H1 (cell line): Measurements from ENCODE around the gene LRCH1. TPM values are rescaled to one million over a fixed set of nuclear protein-coding genes. Genes with fewer than 3 reads are reported as not detected.

Source experiments
- CTCF ChIA-PET: fragments of 300-600 bp; sonication (Branson Sonifier 250); formaldehyde crosslinking; loops from one replicate; lab custom pipeline; 2021; ENCODE audit not compliant: partially characterized antibody; lab: Charles Lee
- POLR2A ChIA-PET: fragments of 300-600 bp; sonication (Branson Sonifier 250); formaldehyde crosslinking; loops from one replicate; lab custom pipeline; 2021; ENCODE audit warnings: inconsistent platforms; ENCODE audit not compliant: partially characterized antibody; lab: Charles Lee
- DNase-seq, 2 experiments: peaks; one replicate each; pipeline versions ENCODE4 v3.0.0 to v3.0.0-alpha.2; 2010 to 2022; ENCODE audit warnings: low spot score in 2 of 2, low read depth in 1 of 2, mixed read lengths in 1 of 2
- FAIRE-seq: peaks from 2 replicates; lab custom pipeline; 2011; peaks lifted over from hg19 to GRCh38; lab: Jason Lieb, UNC
- H2AFZ ChIP-seq: 2 replicates; pipeline ENCODE4 v1.8.1; 2012; ENCODE audit warnings: low read length, inconsistent platforms
- H2AK5ac ChIP-seq: 2 replicates; pipeline ENCODE4 v1.6.1; 2013; ENCODE audit warnings: low read depth, low read length
- H2BK120ac ChIP-seq: replicated peaks from 2 replicates; pipeline ENCODE3; 2013; ENCODE audit warnings: low read depth, low read length, inconsistent platforms
- H2BK12ac ChIP-seq: 2 replicates; pipeline ENCODE4 v1.6.1; 2013; ENCODE audit warnings: low read depth, low read length
- H2BK15ac ChIP-seq: 2 replicates; pipeline ENCODE4 v1.6.1; 2013; ENCODE audit warnings: low read length
- H2BK20ac ChIP-seq: 2 replicates; pipeline ENCODE4 v1.6.1; 2013; ENCODE audit warnings: low read length
- H2BK5ac ChIP-seq: 2 replicates; pipeline ENCODE4 v1.6.1; 2013; ENCODE audit warnings: low read depth, low read length
- H3K14ac ChIP-seq: 2 replicates; pipeline ENCODE4 v1.6.1; 2013; ENCODE audit warnings: inconsistent platforms; ENCODE audit not compliant: insufficient read length
- H3K18ac ChIP-seq: 2 replicates; pipeline ENCODE4 v1.6.1; 2013; ENCODE audit warnings: low read length; ENCODE audit errors: extremely low read depth
- H3K23ac ChIP-seq: 2 replicates; pipeline ENCODE4 v1.6.1; 2013; ENCODE audit warnings: inconsistent platforms; ENCODE audit not compliant: insufficient read length
- H3K23me2 ChIP-seq: 2 replicates; pipeline ENCODE4 v1.6.1; 2013; ENCODE audit warnings: low read depth, low read length
- H3K27ac ChIP-seq: 2 replicates; pipeline ENCODE4 v1.6.1; 2011; ENCODE audit warnings: low read depth, low read length, inconsistent platforms
- H3K27me3 ChIP-seq, 4 experiments: replicated peaks in 1 of 4; 1 replicate in 1 of 4; 2 replicates in 3 of 4; pipeline versions ENCODE4 v1.6.1 to v1.8.1; 2011 to 2013; ENCODE audit warnings: low read length in 3 of 4, mild to moderate bottlenecking in 3 of 4, inconsistent platforms in 2 of 4, mixed read lengths in 2 of 4, moderate library complexity in 1 of 4; ENCODE audit not compliant: control insufficient read depth in 3 of 4, insufficient read depth in 3 of 4; ENCODE audit errors: extremely low read depth in 1 of 4
- H3K36me3 ChIP-seq, 4 experiments: 2 replicates each; pipeline versions ENCODE4 v1.6.1 to v1.8.1; 2011 to 2013; ENCODE audit warnings: mild to moderate bottlenecking in 4 of 4, low read length in 3 of 4, moderate library complexity in 2 of 4, control low read depth in 1 of 4, inconsistent platforms in 1 of 4; ENCODE audit not compliant: insufficient read depth in 4 of 4, control insufficient read depth in 2 of 4
- H3K4ac ChIP-seq: replicated peaks from 2 replicates; pipeline ENCODE3; 2013; ENCODE audit warnings: low read length, low read depth, mixed read lengths, inconsistent platforms; ENCODE audit not compliant: insufficient read length
- H3K4me1 ChIP-seq, 4 experiments: replicated peaks in 1 of 4; 1 replicate in 1 of 4; 2 replicates in 3 of 4; pipeline versions ENCODE4 v1.6.1 to v1.8.1; 2011 to 2013; ENCODE audit warnings: low read length in 3 of 4, inconsistent platforms in 2 of 4, mixed read lengths in 1 of 4; ENCODE audit not compliant: insufficient read depth in 4 of 4, control insufficient read depth in 3 of 4
- H3K4me2 ChIP-seq, 2 experiments: 2 replicates each; pipeline versions ENCODE4 v1.6.1 to v1.8.1; 2011 to 2013; ENCODE audit warnings: low read depth in 2 of 2, low read length in 2 of 2, control low read depth in 1 of 2, inconsistent platforms in 1 of 2, mild to moderate bottlenecking in 1 of 2; ENCODE audit not compliant: insufficient read depth in 1 of 2
- H3K4me3 ChIP-seq, 4 experiments: fragments of 200-600, 300-600 bp in 1 of 4; sonication (generic), shearing (Covaris generic), sonication (Bioruptor Twin) in 1 of 4; 2 replicates each; pipeline versions ENCODE4 v1.5.1 to v1.8.1; 2011 to 2016; ENCODE audit warnings: low read length in 4 of 4, low read depth in 3 of 4, control low read depth in 2 of 4, inconsistent platforms in 2 of 4, mild to moderate bottlenecking in 2 of 4, mixed read lengths in 1 of 4, moderate library complexity in 1 of 4; ENCODE audit not compliant: insufficient read depth in 2 of 4; ENCODE audit errors: extremely low read depth in 1 of 4
- H3K56ac ChIP-seq: replicated peaks from 2 replicates; pipeline ENCODE3; 2013; ENCODE audit warnings: low read depth, mild to moderate bottlenecking, mixed read lengths, low read length, inconsistent platforms; ENCODE audit not compliant: insufficient read length
- H3K79me1 ChIP-seq: 2 replicates; pipeline ENCODE4 v1.6.1; 2013; ENCODE audit warnings: low read depth, low read length, control low read depth
- H3K79me2 ChIP-seq, 2 experiments: 2 replicates each; pipeline versions ENCODE4 v1.6.1 to v1.8.1; 2012 to 2013; ENCODE audit warnings: low read length in 2 of 2, mild to moderate bottlenecking in 2 of 2, inconsistent platforms in 1 of 2; ENCODE audit not compliant: insufficient read depth in 2 of 2, control insufficient read depth in 1 of 2
- H3K9ac ChIP-seq, 4 experiments: replicated peaks in 1 of 4; 1 replicate in 1 of 4; 2 replicates in 3 of 4; pipeline versions ENCODE4 v1.6.1 to v1.8.1; 2011 to 2013; ENCODE audit warnings: low read depth in 3 of 4, low read length in 3 of 4, control low read depth in 2 of 4, mild to moderate bottlenecking in 2 of 4, moderate library complexity in 2 of 4, inconsistent platforms in 1 of 4; ENCODE audit errors: extremely low read depth in 1 of 4
- H3K9me3 ChIP-seq, 2 experiments: 2 replicates each; pipeline versions ENCODE4 v1.6.1 to v1.8.1; 2012 to 2013; ENCODE audit warnings: mild to moderate bottlenecking in 2 of 2, moderate library complexity in 2 of 2, control low read depth in 1 of 2, inconsistent platforms in 1 of 2, low read depth in 1 of 2, low read length in 1 of 2, mixed read lengths in 1 of 2; ENCODE audit not compliant: insufficient read depth in 2 of 2
- H4K20me1 ChIP-seq, 2 experiments: replicated peaks in 1 of 2; 2 replicates each; pipeline versions ENCODE3 to v1.8.1; 2011 to 2013; ENCODE audit warnings: inconsistent platforms in 2 of 2, low read length in 2 of 2, mild to moderate bottlenecking in 1 of 2; ENCODE audit not compliant: insufficient read depth in 2 of 2, control insufficient read depth in 1 of 2
- H4K5ac ChIP-seq: 2 replicates; pipeline ENCODE4 v1.6.1; 2013; ENCODE audit warnings: low read length, low read depth, mixed read lengths, inconsistent platforms; ENCODE audit not compliant: insufficient read length
- H4K8ac ChIP-seq: 2 replicates; pipeline ENCODE4 v1.8.0; 2013; ENCODE audit warnings: mild to moderate bottlenecking, moderate library complexity, low read length, inconsistent platforms; ENCODE audit not compliant: insufficient read depth; ENCODE audit errors: extremely low read depth
- H4K91ac ChIP-seq: replicated peaks from 2 replicates; pipeline ENCODE3; 2013; ENCODE audit warnings: low read length, mixed read lengths, inconsistent platforms; ENCODE audit not compliant: insufficient read length
- BACH1 ChIP-seq: IDR thresholded peaks from 2 replicates; pipeline ENCODE4 v1.6.1; 2012; ENCODE audit warnings: low read length, improper control_type of control experiment
- CTCF ChIP-seq, 3 experiments: IDR thresholded peaks; 1 replicate in 2 of 3; 2 replicates in 1 of 3; pipeline versions ENCODE4 v1.5.1 to v1.6.1; 2011; ENCODE audit warnings: low read length in 3 of 3, mild to moderate bottlenecking in 3 of 3, inconsistent platforms in 2 of 3, low read depth in 1 of 3, moderate library complexity in 1 of 3; ENCODE audit not compliant: insufficient read depth in 1 of 3; ENCODE audit errors: control extremely low read depth in 1 of 3
- EGR1 ChIP-seq: IDR thresholded peaks from 2 replicates; pipeline ENCODE4 v1.6.1; 2011; ENCODE audit warnings: low read depth, low read length, borderline replicate concordance
- EZH2 ChIP-seq: fragments of 200-600 bp; sonication (generic); IDR thresholded peaks from 2 replicates; pipeline ENCODE4 v1.7.1; 2012; ENCODE audit warnings: low read depth, mild to moderate bottlenecking, moderate library complexity, low read length, inconsistent platforms; ENCODE audit not compliant: severe bottlenecking
- RAD21 ChIP-seq, 2 experiments: IDR thresholded peaks in 1 of 2; conservative IDR thresholded peaks in 1 of 2; 2 replicates each; pipeline ENCODE4 v1.6.1; 2011; ENCODE audit warnings: low read depth in 2 of 2, low read length in 2 of 2, improper control_type of control experiment in 1 of 2, inconsistent platforms in 1 of 2, mild to moderate bottlenecking in 1 of 2, moderate library complexity in 1 of 2
- SP2 ChIP-seq: IDR thresholded peaks from 2 replicates; pipeline ENCODE4 v1.6.1; 2012; ENCODE audit warnings: mild to moderate bottlenecking, low read length, inconsistent platforms
- WGBS, 2 experiments: shearing (Covaris generic) in 1 of 2; methylation state at CpG; one replicate each; pipeline versions ENCODE4 v1.1.6 to v1.1.7; 2013 to 2015; ENCODE audit warnings: low lambda C conversion rate in 2 of 2, mixed read lengths in 2 of 2, inconsistent platforms in 1 of 2, low coverage in 1 of 2, missing lambda C conversion rate in 1 of 2; ENCODE audit not compliant: insufficient replicate concordance in 2 of 2, insufficient coverage in 1 of 2, insufficient read length in 1 of 2; ENCODE audit errors: extremely low coverage in 1 of 2, missing lambda C conversion rate in 1 of 2; 5-methylcytosine and 5-hydroxymethylcytosine counted together
- polyA plus RNA-seq, 7 experiments: library from polyadenylated mRNA; depleted of rRNA in 3 of 7; stranded (reverse) in 5 of 7; unstranded in 2 of 7; fragments of >200 nt in 5 of 7; fragments of 200-250 nt in 2 of 7; gene quantifications; 1 replicate in 5 of 7; 2 replicates in 1 of 7; 4 replicates in 1 of 7; pipeline versions ENCODE4 v1.2.1 to v1.2.3, GENCODE V29; 2011 to 2013; ENCODE audit warnings: missing spikeins in 2 of 7, mixed read lengths in 2 of 7
- total RNA-seq: library from RNA; stranded (reverse); fragmentation: NEBNext Ultra II Directional; extraction: Animal tissue kit (Norgen Biotek cat#: 25700); gene quantifications from 2 replicates; pipeline ENCODE4 v1.2.1, GENCODE V29; 2021

The LRCH1 gene
- total and polyA plus RNA-seq, 2 of the 8 experiments (the other 6 are each of a cell fraction or from before 2014, with no cell fraction given), result 3.0 to 10.1 TPM

GRCh38 chr13:46728777-46729176, 175.8 kb downstream of the LRCH1 start:
- Histone ChIP-seq H3K23me2 (no peaks in the 10 kb centered on the region), H3K79me2 (no peaks in the 10 kb centered on the region), H2BK12ac (no peak overlapping the region), H2AFZ (no peak overlapping the region), H3K9me3 (no peaks in the 10 kb centered on the region), H2BK120ac (no peak overlapping the region), H4K91ac (no peak overlapping the region), H3K18ac (no peak overlapping the region), H3K79me1 (no peaks in the 10 kb centered on the region), H3K9ac (no peak overlapping the region), H4K5ac (no peak overlapping the region), H3K14ac (no peak overlapping the region), H3K36me3 (peaks cover 2 to 8% (median 4%) of the 10 kb centered on the region in 4 experiments; a peak in 5 of 8 replicates), H4K20me1 (no peaks in the 10 kb centered on the region), H2BK15ac (no peak overlapping the region), H3K27me3 (no peaks in the 10 kb centered on the region), H3K4me1 (no peaks in the 10 kb centered on the region), H3K23ac (no peak overlapping the region), H2AK5ac (no peak overlapping the region), H3K27ac (no peak overlapping the region), H2BK5ac (no peak overlapping the region), H2BK20ac (no peak overlapping the region), H3K4ac (no peak overlapping the region), H3K4me3 (no peak overlapping the region), H3K4me2 (no peak overlapping the region), H4K8ac (no peak overlapping the region), H3K56ac (no peak overlapping the region)
- TF ChIP-seq EZH2, result no peak
- TF ChIP-seq BACH1, result no peak
- TF ChIP-seq RAD21 (IDR thresholded peaks at IDR 0.05 in 1 of 2, conservative IDR thresholded peaks at IDR 0.05 in 1 of 2; ENCODE audit: low read depth in 2 of 2, low read length in 2 of 2), result peak in 1 of 2 experiments; percentile 19; a peak in 1 of 4 replicates
- no peak for TF ChIP-seq SP2
- peak in 2 of 3 experiments; percentile 47 to 57; a peak in 3 of 4 replicates for TF ChIP-seq CTCF (IDR thresholded peaks at IDR 0.05; ENCODE audit: control extremely low read depth in 1 of 3, insufficient read depth in 1 of 3, low read depth in 1 of 3, low read length in 3 of 3)
- peak; percentile 49; the same call in 1 of the 2 replicates for TF ChIP-seq EGR1
- CTCF ChIA-PET, result interaction anchor here (0.6 to 1.6 kb wide), 9 partner anchors 9 to 244 kb away, joined by 3 to 4 read pairs (median 3); no protein-coding TSS in a partner anchor
- DNase-seq (no peak), FAIRE-seq (peak; percentile 45)
- 91% methylated on average over 7 of the region's 7 CpGs; no CpG with 5 or more reads in 1 of the 2 experiments for WGBS, 2 experiments
- POLR2A ChIA-PET, result interaction anchor here (0.7 kb wide), 1 partner anchor 9 kb away, joined by 3 read pairs; no protein-coding TSS in a partner anchor
